22Rv1 (cell line): Measurements from ENCODE around the gene NPEPPS.

Experiments
- ZFX ChIP-seq: fragments of 450-650 bp; IDR thresholded peaks from 2 replicates; pipeline ENCODE4 v1.6.1; 2017; ENCODE audit warnings: antibody characterized with exemption, borderline replicate concordance
- TF ChIP-seq, protein P1 (sequence below): fragments of 450-650 bp; IDR thresholded peaks from 2 replicates; pipeline ENCODE4 v1.5.1; 2017; ENCODE audit warnings: mild to moderate bottlenecking

DNA sequence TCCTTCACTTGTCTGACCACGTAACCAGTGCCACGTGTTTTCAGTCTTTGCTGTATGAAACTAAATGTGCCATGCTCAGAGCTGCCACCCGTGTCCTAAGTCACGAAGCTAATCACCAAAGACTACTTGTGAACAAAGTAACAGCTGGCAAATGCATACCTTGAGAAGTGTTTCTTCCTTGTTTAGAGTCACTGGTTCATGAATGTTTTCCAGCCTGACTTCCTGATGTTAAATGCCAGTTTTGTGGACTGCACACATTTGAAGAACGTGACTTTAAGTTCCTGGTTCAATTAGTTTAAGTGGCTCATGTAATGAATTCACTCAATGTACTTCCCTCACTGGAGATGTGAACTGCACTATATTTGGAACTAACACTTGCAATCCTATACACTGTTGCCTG lies 98.9 kb downstream of the NPEPPS start:
- no peak for TF ChIP-seq ZFX
- TF ChIP-seq, protein P1, sequence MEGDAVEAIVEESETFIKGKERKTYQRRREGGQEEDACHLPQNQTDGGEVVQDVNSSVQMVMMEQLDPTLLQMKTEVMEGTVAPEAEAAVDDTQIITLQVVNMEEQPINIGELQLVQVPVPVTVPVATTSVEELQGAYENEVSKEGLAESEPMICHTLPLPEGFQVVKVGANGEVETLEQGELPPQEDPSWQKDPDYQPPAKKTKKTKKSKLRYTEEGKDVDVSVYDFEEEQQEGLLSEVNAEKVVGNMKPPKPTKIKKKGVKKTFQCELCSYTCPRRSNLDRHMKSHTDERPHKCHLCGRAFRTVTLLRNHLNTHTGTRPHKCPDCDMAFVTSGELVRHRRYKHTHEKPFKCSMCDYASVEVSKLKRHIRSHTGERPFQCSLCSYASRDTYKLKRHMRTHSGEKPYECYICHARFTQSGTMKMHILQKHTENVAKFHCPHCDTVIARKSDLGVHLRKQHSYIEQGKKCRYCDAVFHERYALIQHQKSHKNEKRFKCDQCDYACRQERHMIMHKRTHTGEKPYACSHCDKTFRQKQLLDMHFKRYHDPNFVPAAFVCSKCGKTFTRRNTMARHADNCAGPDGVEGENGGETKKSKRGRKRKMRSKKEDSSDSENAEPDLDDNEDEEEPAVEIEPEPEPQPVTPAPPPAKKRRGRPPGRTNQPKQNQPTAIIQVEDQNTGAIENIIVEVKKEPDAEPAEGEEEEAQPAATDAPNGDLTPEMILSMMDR = no peak
